OCI-LY1 (cell line): ENCODE results near the gene RSPRY1.

Experiments used
- H2AFZ ChIP-seq: fragments of 200-600 bp; sonication (generic), shearing (Covaris generic); 2 replicates; pipeline ENCODE4 v1.6.0; 2014; ENCODE audit warnings: antibody characterized with exemption, mild to moderate bottlenecking, low read length
- H3F3A ChIP-seq: fragments of 200-600 bp; sonication (generic), shearing (Covaris generic); 2 replicates; pipeline ENCODE4 v1.6.0; 2014; ENCODE audit warnings: mild to moderate bottlenecking, antibody characterized with exemption, low read length, moderate library complexity; ENCODE audit not compliant: insufficient read depth
- H3K27ac ChIP-seq: fragments of 200-600 bp; sonication (generic); 2 replicates; pipeline ENCODE4 v1.5.1; 2014; ENCODE audit warnings: low read length, mixed run types, mild to moderate bottlenecking, low read depth; ENCODE audit not compliant: poor library complexity, severe bottlenecking
- H3K27me3 ChIP-seq: fragments of 200-600 bp; sonication (generic); 2 replicates; pipeline ENCODE4 v1.6.0; 2014; ENCODE audit warnings: antibody characterized with exemption, mild to moderate bottlenecking, low read length, moderate library complexity; ENCODE audit not compliant: insufficient read depth
- H3K36me3 ChIP-seq: fragments of 200-600 bp; sonication (generic); 2 replicates; pipeline ENCODE4 v1.6.1; 2014; ENCODE audit warnings: mild to moderate bottlenecking, antibody characterized with exemption, low read length, moderate library complexity, mixed read lengths; ENCODE audit not compliant: insufficient read depth
- H3K4me1 ChIP-seq: fragments of 200-600 bp; sonication (generic); 2 replicates; pipeline ENCODE4 v1.5.1; 2014; ENCODE audit warnings: mild to moderate bottlenecking, low read length, moderate library complexity; ENCODE audit not compliant: insufficient read depth, severe bottlenecking
- H3K4me2 ChIP-seq: fragments of 200-600 bp; sonication (generic), shearing (Covaris generic); 2 replicates; pipeline ENCODE4 v1.6.1; 2014; ENCODE audit warnings: low read length
- H3K4me3 ChIP-seq: fragments of 200-600 bp; sonication (generic); 2 replicates; pipeline ENCODE4 v1.5.1; 2014; ENCODE audit warnings: low read length, low read depth, mild to moderate bottlenecking, mixed read lengths; ENCODE audit not compliant: poor library complexity, severe bottlenecking
- H3K79me2 ChIP-seq: fragments of 200-600 bp; shearing (Covaris generic); 2 replicates; pipeline ENCODE4 v1.6.1; 2016; ENCODE audit warnings: mixed run types, low read length, mixed read lengths; ENCODE audit not compliant: insufficient read depth
- H3K9ac ChIP-seq: fragments of 200-600 bp; sonication (generic), shearing (Covaris generic); 2 replicates; pipeline ENCODE4 v1.6.1; 2014; ENCODE audit warnings: mild to moderate bottlenecking, low read length, mixed read lengths
- H3K9me2 ChIP-seq: fragments of 200-600 bp; sonication (generic), shearing (Covaris generic); 2 replicates; pipeline ENCODE4 v1.6.1; 2014; ENCODE audit warnings: low read depth, mild to moderate bottlenecking, low read length, mixed read lengths
- H3K9me3 ChIP-seq: fragments of 200-600 bp; shearing (Covaris generic); 2 replicates; pipeline ENCODE4 v1.6.1; 2014; ENCODE audit warnings: low read length, mixed read lengths
- H4K20me1 ChIP-seq: fragments of 200-600 bp; sonication (generic), shearing (Covaris generic); 2 replicates; pipeline ENCODE4 v1.6.0; 2016; ENCODE audit warnings: mild to moderate bottlenecking, low read length; ENCODE audit not compliant: insufficient read depth
- CTCF ChIP-seq: fragments of 200-600 bp; sonication (generic), shearing (Covaris generic); IDR thresholded peaks from 2 replicates; pipeline ENCODE4 v1.5.1; 2017; ENCODE audit warnings: mild to moderate bottlenecking, antibody characterized with exemption, low read length, moderate library complexity, mixed read lengths
- EZH2 ChIP-seq: fragments of 200-600 bp; sonication (generic), shearing (Covaris generic); IDR thresholded peaks from 2 replicates; pipeline ENCODE4 v1.8.0; 2017; ENCODE audit warnings: borderline replicate concordance, mixed run types, mild to moderate bottlenecking, antibody characterized with exemption, low read length, moderate library complexity, mixed read lengths

Gene RSPRY1

DNA sequence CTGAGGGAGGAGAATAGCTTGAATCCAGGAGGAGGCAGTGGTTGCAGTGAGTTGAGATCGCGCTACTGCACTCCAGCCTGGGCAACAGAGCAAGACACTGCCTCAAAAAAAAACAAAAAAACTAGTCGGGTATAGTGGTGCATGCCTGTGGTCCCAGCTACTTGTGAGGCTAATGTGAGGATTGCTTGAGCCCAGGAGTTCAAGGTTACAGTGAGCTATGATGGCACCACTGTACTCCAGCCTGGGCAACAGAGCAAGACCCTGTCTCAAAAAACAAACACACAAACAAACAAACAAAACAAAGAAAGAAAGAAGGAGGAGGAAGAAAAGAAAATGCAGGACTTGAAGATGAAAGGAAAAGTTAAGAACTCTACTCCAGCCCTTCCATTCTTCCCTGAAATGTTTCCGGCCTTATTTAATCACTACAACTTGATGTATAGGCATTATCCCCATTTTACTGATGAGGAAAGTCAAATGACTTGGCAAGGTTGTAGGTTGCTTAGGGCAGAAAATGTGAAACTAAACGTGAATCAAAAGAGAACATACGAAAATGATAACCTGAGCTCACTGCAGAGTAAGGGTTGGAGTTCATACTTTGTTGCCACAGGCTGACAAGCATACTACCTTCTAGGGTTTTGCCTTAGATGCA lies 30.3 kb upstream of the RSPRY1 start:
- Histone ChIP-seq H3K4me3 (no peak overlapping the region), H3K9me2 (no peaks in the 10 kb centered on the region), H3K9me3 (no peaks in the 10 kb centered on the region), H3K9ac (no peak overlapping the region), H4K20me1 (no peaks in the 10 kb centered on the region), H3K36me3 (peaks cover 85% of the 10 kb centered on the region), H3K4me1 (no peaks in the 10 kb centered on the region), H2AFZ (no peak overlapping the region), H3K27ac (no peak overlapping the region), H3K27me3 (no peaks in the 10 kb centered on the region), H3K79me2 (no peaks in the 10 kb centered on the region), H3K4me2 (no peak overlapping the region), H3F3A (no peaks in the 10 kb centered on the region)
- TF ChIP-seq EZH2 (no peak), CTCF (no peak)

DNA sequence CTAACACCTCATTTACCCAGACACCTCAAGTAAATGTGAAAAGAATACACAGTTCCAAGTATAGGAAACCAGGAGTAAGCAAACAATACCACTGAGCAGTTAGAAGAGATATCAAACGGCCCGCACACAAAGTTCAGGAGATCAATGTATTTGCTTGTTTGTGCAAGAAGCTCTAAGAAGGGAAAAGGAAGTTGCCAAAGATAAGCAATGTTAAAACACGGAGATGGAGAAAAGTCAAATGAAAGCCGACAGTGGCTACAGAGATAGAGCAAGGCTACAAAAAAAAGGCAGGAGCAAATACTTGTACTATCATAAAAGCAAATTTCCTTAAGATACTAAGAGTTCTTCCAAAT lies 29.8 kb upstream of the RSPRY1 start:
- no peaks in the 10 kb centered on the region for H3K27me3 ChIP-seq
- H2AFZ ChIP-seq: no peak overlapping the region
- no peaks in the 10 kb centered on the region for H3K9me2 ChIP-seq
- no peaks in the 10 kb centered on the region for H3F3A ChIP-seq
- no peak overlapping the region for H3K4me3 ChIP-seq
- no peaks in the 10 kb centered on the region for H3K4me1 ChIP-seq
- no peak overlapping the region for H3K27ac ChIP-seq
- no peaks in the 10 kb centered on the region for H4K20me1 ChIP-seq
- no peaks in the 10 kb centered on the region for H3K79me2 ChIP-seq
- no peaks in the 10 kb centered on the region for H3K9me3 ChIP-seq
- no peak overlapping the region for H3K4me2 ChIP-seq
- H3K9ac ChIP-seq: no peak overlapping the region
- TF ChIP-seq CTCF (no peak), EZH2 (no peak)
- peaks cover 90% of the 10 kb centered on the region for H3K36me3 ChIP-seq

DNA sequence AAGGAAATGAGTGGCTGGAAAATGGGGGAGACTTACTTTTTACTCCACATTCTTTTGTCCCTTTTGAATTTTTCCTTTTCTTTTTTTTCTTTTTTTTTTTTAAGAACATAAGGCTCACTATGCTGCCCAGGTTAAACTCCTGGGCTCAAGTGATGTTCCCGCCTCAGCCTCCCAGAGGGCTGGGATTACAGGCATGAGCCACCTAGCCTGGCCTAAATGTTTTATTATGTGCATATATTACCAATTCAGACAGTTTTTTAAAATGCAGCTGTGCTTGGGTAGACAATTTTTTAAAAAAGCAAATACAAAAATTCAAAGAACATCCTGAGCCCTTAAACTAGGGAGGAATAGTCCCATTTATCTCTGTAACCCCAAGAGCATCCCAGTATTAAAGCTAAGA lies 28.6 kb upstream of the RSPRY1 start:
- Histone ChIP-seq H2AFZ (no peak overlapping the region), H3K27me3 (no peaks in the 10 kb centered on the region), H3K4me2 (no peak overlapping the region), H3K4me3 (no peak overlapping the region), H3F3A (no peaks in the 10 kb centered on the region), H3K9me3 (no peaks in the 10 kb centered on the region), H3K4me1 (no peaks in the 10 kb centered on the region), H3K9me2 (no peaks in the 10 kb centered on the region), H3K36me3 (peaks cover 91% of the 10 kb centered on the region), H4K20me1 (no peaks in the 10 kb centered on the region), H3K79me2 (no peaks in the 10 kb centered on the region), H3K9ac (no peak overlapping the region), H3K27ac (no peak overlapping the region)
- TF ChIP-seq EZH2 (no peak), CTCF (no peak)
